ENCODE results near the gene REN.

REN gene

DNA sequence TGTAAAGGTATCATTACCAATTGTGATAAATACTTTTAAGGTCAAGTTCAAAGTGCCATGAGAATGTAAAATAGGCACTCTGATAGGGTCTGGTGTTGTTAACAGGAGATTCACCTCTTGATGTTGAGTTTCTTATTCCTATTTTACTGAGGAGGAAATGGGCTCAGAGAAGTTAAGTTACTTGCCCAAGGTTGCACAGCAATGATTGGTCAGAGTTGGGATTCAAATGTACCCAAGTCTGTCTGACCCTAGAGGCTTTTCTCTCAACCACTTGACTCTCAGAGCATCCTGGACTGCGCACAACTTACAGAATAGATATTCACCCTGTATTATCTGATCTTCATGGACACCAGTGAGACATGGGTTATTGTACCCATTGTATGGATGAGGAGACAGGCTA is 59.3 kb downstream of the REN start:
- no peak for FAIRE-seq

DNA sequence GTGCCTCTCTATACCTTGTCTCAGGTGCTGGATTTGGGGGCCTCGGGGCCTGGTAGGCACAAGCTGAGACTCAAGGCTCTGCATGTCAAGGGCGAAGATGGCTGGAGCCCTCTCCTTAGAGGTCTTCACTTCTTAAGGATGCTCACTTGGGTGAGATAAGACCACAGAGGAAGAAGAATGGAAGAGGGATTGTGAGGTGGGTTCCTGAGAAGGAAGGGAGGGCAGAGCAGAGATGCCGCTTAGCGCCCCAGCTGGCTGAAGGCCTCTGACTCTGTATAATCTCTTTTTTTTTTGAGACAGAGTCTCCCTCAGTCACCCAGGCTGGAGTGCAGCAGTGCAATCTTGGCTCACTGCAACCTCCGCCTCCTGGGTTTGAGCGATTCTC is 61.0 kb downstream of the REN start:
- FAIRE-seq = no peak
